GM12872 (cell line): ENCODE data around the gene ST6GAL1.

Experiments
- CTCF ChIP-seq: IDR thresholded peaks from 3 replicates; pipeline ENCODE4 v1.5.1; 2011; ENCODE audit warnings: low read depth, mild to moderate bottlenecking, low read length, moderate library complexity; ENCODE audit not compliant: insufficient read depth

Gene ST6GAL1

GRCh38 chr3:187101184-187102072 lies 171.1 kb downstream of the ST6GAL1 start:
- no peak for TF ChIP-seq CTCF

GRCh38 chr3:187102073-187102634 lies 171.8 kb downstream of the ST6GAL1 start:
- TF ChIP-seq CTCF = no peak

GRCh38 chr3:187103251-187103650 lies 172.9 kb downstream of the ST6GAL1 start:
- TF ChIP-seq CTCF = no peak

GRCh38 chr3:187104342-187104741 lies 174.0 kb downstream of the ST6GAL1 start:
- TF ChIP-seq CTCF = no peak

GRCh38 chr3:187104933-187105332 lies 174.6 kb downstream of the ST6GAL1 start:
- TF ChIP-seq CTCF = no peak

GRCh38 chr3:187105700-187106099 lies 175.4 kb downstream of the ST6GAL1 start:
- TF ChIP-seq CTCF = no peak

- no peak for TF ChIP-seq CTCF
These were observed 177.7 kb downstream of the ST6GAL1 start for GRCh38 chr3:187107989-187108388.
